Measurements from ENCODE around the gene IRF5.

The IRF5 gene

GRCh38 chr7:128919881-128920799 lies 17.6 kb upstream of the IRF5 start:
- no peak for DNase-seq (ENCODE audit: low read depth, low spot score)

DNA sequence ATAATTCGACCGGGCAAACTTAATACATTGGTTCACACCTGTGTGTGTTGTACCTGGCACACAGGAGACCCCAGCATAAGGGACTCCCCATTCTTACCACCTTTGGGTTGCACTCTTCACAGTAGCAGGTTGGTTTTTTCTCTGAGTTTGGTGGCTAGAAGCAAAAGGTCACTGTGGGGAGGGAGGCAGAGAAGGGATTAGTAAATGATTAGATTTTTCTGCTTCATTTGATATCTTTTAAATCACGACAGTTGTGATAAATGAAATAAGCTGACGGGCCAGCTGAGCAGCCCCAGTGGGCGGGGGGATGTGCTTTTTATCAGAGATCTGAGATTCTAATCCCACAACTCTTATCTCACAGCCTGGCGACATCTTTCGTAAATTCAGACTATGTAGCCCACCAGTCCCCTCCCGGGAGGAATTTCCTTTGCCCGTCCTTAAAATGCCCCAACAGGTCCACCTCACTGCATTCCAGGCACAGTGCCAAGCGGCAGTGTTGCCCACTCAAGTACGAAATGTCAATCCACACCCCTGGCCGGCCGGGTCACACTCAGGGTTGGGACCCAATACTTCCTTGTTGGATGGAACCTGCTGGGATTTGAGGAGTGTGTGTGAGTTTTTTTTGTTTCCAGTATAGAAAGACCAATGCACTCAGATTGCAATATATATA lies 16.7 kb upstream of the IRF5 start:
- no peak for DNase-seq (ENCODE audit: low read depth, low spot score)

- DNase-seq (ENCODE audit: low read depth, low spot score): no peak
Measured at GRCh38 chr7:128921866-128922440, 15.8 kb upstream of the IRF5 start.

- DNase-seq (ENCODE audit: low read depth, low spot score): no peak
Measured at GRCh38 chr7:128922496-128923410, 15.0 kb upstream of the IRF5 start.

- no peak for DNase-seq (ENCODE audit: low read depth, low spot score)
Measured at GRCh38 chr7:128923411-128923800, 14.3 kb upstream of the IRF5 start.

DNA sequence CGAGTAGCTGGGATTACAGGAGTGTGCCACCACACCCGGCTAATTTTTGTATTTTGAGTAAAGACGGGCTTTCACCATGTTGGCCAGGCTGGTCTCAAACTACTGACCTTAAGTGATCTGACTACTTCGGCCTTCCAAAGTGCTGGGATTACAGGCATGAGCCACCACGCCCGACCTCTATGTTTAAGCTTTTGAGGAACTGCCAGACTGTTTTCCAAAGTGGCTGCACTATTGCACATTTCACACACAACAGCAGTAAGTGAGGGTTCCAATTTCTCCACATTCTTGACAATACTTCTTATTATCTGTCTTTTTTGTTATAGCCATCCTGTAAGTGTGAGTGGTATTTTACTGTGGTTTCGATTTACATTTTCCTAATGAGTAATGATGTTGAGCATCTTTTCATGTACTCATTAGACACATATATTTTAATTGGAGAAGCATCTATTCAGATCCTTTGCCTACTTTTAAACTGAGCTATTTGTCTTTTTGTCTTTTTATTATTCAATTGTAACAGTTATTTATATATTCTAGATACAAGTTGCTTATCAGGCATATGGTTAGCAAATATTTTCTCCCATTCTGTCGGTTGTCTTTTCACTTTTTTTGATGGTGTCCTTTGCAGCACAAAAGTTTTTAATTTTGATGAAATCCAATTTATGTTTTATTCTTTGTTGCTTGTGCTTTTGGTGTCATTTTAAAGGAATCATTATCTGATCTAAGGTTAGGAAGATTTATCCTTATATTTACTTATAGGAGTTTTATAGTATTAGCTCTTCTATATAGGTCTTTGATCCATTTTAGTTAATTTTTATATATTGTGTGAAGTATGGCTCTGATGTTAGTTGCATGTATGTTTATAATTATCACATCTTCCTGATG lies 12.8 kb upstream of the IRF5 start:
- no peak for DNase-seq (ENCODE audit: low read depth, low spot score)

DNA sequence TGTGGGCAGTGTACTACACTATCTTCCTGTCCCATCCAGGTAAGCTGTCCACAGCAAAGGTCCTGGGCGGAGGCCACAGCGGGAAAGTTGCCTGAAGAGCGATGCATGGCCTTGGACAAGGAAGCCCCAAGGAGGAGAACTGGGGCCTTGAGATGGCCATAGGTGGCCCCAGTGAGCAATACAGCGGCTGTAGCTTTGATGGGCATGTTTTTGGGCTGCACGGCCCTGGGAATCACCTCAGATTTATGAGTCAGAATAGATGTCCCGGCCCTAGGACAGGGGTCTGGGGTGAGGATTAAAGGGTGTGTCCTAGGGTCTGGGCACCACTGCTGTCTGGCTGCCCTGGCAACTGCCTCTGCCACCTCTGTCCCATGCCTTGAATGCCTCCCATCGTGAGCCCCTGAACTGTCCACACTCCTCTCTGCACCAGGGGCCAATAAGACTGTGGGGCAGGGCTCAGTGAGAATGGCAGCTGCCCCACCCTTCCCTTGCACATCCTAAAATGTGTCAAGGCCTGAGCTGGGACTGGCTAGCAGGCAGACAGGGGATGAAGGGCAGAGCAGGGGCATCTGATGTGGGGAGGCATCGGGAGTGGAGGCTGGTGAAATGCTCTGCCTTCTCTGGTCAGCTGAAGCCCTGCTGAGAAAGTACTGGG lies 9.4 kb upstream of the IRF5 start:
- no peak for DNase-seq (ENCODE audit: low read depth, low spot score)

GRCh38 chr7:128928882-128929788 lies 8.6 kb upstream of the IRF5 start:
- no peak for DNase-seq (ENCODE audit: low read depth, low spot score)

DNA sequence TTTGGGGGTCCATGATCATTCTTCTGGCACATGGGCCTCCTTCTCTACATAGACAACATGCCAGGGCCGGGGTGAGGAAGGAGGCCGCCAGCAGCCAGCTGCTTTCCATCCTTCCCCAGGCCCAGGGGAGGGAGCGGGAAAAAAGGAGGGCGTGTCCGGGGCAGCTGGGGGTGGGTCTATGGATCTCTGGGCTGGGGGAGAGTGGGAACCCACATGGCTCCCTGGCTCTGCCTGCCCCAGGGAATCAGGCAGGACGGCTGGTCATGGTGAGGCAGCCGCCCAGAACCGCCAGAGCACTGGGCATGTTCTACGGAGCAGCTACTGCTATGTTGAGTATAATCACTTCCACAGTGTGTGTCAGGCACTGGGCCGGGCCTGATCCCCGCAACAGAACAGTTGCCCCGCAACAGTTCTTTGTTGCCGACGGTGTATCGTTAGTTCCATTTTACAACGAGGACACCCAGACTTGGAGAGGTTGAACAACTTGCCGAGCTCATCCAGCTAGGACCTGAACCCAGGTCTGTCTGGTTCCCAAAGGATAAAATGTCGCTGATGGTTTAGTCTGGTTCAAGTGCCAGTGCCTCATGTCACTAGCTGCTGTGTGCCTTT lies 6.4 kb upstream of the IRF5 start:
- no peak for DNase-seq (ENCODE audit: low read depth, low spot score)

DNA sequence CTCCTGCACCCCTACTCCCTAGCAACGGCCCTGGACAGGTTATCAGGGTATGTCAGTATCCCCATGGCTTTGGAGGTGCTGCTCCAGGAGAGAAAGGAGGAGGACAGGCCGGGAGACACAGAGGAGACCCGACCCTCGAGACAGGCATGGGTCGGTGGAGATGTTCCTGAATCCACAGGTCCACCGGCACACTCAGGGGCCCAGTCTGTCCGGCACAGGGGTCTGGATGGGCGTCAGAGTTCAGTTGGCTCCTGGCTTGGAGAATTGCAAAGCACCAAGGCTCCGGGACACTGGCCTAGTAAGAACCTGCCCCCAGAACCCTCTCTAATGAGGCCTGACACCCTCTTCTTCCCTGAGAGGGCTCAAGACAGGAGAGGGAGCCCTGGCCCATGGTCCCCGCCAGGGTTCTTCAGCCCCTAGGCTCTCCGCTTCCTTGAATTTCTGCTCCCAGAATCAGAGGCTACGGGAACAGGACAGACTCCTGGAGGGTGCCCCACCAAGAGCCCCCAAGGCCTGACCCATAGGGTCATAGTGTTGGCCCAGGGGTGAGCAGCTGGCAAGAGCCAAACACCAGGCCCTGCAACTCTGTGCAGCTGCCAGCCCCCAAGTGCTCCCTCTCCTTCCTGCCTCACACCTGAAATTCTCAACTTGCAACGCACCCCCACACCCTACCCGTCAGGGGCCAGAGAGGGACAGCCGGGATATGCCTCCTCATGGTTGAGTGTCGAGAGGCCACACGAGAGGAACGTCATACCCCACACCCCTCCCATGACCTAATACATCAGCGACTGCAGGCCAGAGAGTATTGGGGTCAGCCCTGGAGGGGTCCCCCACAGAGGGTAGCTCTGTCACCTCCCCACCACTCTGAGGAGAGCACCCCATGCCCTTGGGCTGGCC lies 5.5 kb upstream of the IRF5 start:
- DNase-seq (ENCODE audit: low read depth, low spot score): no peak

- no peak for DNase-seq (ENCODE audit: low read depth, low spot score)
Measured at GRCh38 chr7:128932862-128933179, 4.9 kb upstream of the IRF5 start.

GRCh38 chr7:128933180-128933891 lies 4.4 kb upstream of the IRF5 start:
- DNase-seq (ENCODE audit: low read depth, low spot score): no peak

- DNase-seq (ENCODE audit: low read depth, low spot score): no peak
Measured at GRCh38 chr7:128934361-128935341, 3.1 kb upstream of the IRF5 start.

GRCh38 chr7:128935342-128935730 lies 2.4 kb upstream of the IRF5 start:
- no peak for DNase-seq (ENCODE audit: low read depth, low spot score)

DNA sequence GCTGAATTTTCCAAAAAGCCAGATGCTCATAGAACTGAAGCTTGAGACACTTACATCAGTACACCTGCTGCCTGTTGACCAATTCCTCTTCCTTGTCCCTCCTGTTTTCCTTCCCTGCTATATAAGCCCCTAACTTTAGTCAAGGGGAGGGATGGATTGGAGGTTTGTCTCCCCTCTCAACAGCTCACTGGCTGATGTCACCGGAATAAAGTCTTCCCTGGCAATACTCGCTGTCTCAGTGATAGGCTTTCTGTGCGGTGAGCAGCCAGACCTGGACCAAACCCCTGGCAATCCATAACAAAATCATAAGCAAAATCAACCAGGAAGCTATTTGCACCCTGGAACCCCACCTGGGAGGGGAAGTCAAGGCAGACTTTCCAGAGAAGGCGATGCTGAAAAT lies 929 bp upstream of the IRF5 start:
- DNase-seq (ENCODE audit: low read depth, low spot score): no peak

GRCh38 chr7:128937271-128937646 lies 468 bp upstream of the IRF5 start:
- no peak for DNase-seq (ENCODE audit: low read depth, low spot score)

Measured in activated naive CD8-positive, alpha-beta T cell treated with anti-CD3 and anti-CD28 coated beads, Interleukin-2, amount 50 U/mL, for 16 hours (primary cell).